K562 (cell line): ENCODE results near the gene DCLK2. TPM values are rescaled to one million over a fixed set of nuclear protein-coding genes. Genes with fewer than 3 reads are reported as not detected.

Experiments
- ATAC-seq: fragments of 200-7000 bp; cut with Tn5 transposase; 3 replicates; pipeline ENCODE4 v1.9.1; 2020; ENCODE audit warnings: moderate library complexity
- BruUV-seq: library from RNA; stranded (reverse); fragments of 400-500 nt; replicated peaks from 2 replicates; lab custom pipeline; 2021; lab: Mats Ljungman, UMichigan
- CTCF ChIA-PET: fragments of 300-600 bp; formaldehyde crosslinking; extraction: SDS; loops from one replicate; lab custom pipeline; 2021; ENCODE audit warnings: low intra/inter-chr PET ratio; lab: Yijun Ruan, JAX
- POLR2A ChIA-PET: fragments of 300-600, 350-650 bp; sonication (Branson Sonifier 250); formaldehyde crosslinking; extraction: SDS; loops from one replicate; lab custom pipeline; 2021; ENCODE audit warnings: antibody characterized with exemption, inconsistent platforms; lab: Yijun Ruan, JAX
- DNase-seq, 4 experiments: peaks; one replicate each; pipeline versions ENCODE4 v3.0.0 to v3.0.0-alpha.2; 2011 to 2018; ENCODE audit warnings: low spot score in 3 of 4, mixed read lengths in 3 of 4; ENCODE audit errors: extremely low read depth in 1 of 4
- FAIRE-seq: peaks from 2 replicates; lab custom pipeline; 2011; peaks lifted over from hg19 to GRCh38; lab: Jason Lieb, UNC
- H2AFZ ChIP-seq: 2 replicates; pipeline ENCODE4 v1.6.0; 2011; ENCODE audit warnings: low read depth, low read length, control low read depth, inconsistent platforms
- H3K27ac ChIP-seq: fragments of 200-600 bp; 3 replicates; pipeline ENCODE4 v1.8.0; 2011; ENCODE audit warnings: low read depth, mild to moderate bottlenecking, control low read depth, inconsistent platforms, low read length, moderate library complexity, mixed read lengths; ENCODE audit errors: extremely low read depth
- H3K27me3 ChIP-seq, 2 experiments: fragments of 300-600 bp in 1 of 2; 2 replicates in 1 of 2; 3 replicates in 1 of 2; pipeline versions ENCODE4 v1.6.0 to v1.8.0; 2011; ENCODE audit warnings: inconsistent platforms in 2 of 2, low read length in 2 of 2, mild to moderate bottlenecking in 1 of 2, mixed read lengths in 1 of 2, moderate library complexity in 1 of 2; ENCODE audit not compliant: control insufficient read depth in 2 of 2, insufficient read depth in 2 of 2
- H3K36me3 ChIP-seq: fragments of 300-600 bp; 3 replicates; pipeline ENCODE4 v1.8.0; 2011; ENCODE audit warnings: mild to moderate bottlenecking, low read length, inconsistent platforms; ENCODE audit not compliant: control insufficient read depth, insufficient read depth
- H3K4me1 ChIP-seq, 2 experiments: fragments of 200-600 bp in 1 of 2; replicated peaks in 1 of 2; 2 replicates in 1 of 2; 3 replicates in 1 of 2; pipeline versions ENCODE4 v1.5.1 to v1.8.0; 2011; ENCODE audit warnings: inconsistent platforms in 2 of 2, low read length in 2 of 2, mild to moderate bottlenecking in 1 of 2, mixed read lengths in 1 of 2, moderate library complexity in 1 of 2; ENCODE audit not compliant: control insufficient read depth in 2 of 2, insufficient read depth in 2 of 2
- H3K4me2 ChIP-seq: 2 replicates; pipeline ENCODE4 v1.6.1; 2011; ENCODE audit warnings: low read length, control low read depth, inconsistent platforms, mixed read lengths; ENCODE audit not compliant: insufficient read depth
- H3K4me3 ChIP-seq: fragments of 200-600 bp; sonication (generic), shearing (Covaris generic); 2 replicates; pipeline ENCODE4 v1.5.1; 2016; ENCODE audit warnings: control low read depth, inconsistent platforms
- H3K79me2 ChIP-seq: fragments of 200-600 bp; 3 replicates; pipeline ENCODE4 v1.8.0; 2011; ENCODE audit warnings: low read length, inconsistent platforms; ENCODE audit not compliant: control insufficient read depth, insufficient read depth
- H3K9ac ChIP-seq, 2 experiments: 2 replicates each; pipeline versions ENCODE4 v1.6.0 to v1.6.1; 2011; ENCODE audit warnings: low read depth in 2 of 2, low read length in 2 of 2, control low read depth in 1 of 2, inconsistent platforms in 1 of 2, mild to moderate bottlenecking in 1 of 2, mixed read lengths in 1 of 2; ENCODE audit not compliant: insufficient read depth in 1 of 2
- H3K9me1 ChIP-seq: one replicate; pipeline ENCODE4 v1.6.0; 2011; ENCODE audit warnings: inconsistent platforms, mild to moderate bottlenecking, low read length, moderate library complexity; ENCODE audit not compliant: control insufficient read depth, insufficient read depth
- H3K9me3 ChIP-seq: replicated peaks from 2 replicates; pipeline ENCODE4 v1.5.1; 2011; ENCODE audit warnings: low read depth, low read length, inconsistent platforms; ENCODE audit not compliant: control insufficient read depth, insufficient read depth
- H4K20me1 ChIP-seq: replicated peaks from 2 replicates; pipeline ENCODE4 v1.6.1; 2011; ENCODE audit warnings: low read length, inconsistent platforms, mixed read lengths; ENCODE audit not compliant: control insufficient read depth, insufficient read depth
- BCL6 ChIP-seq: fragments of 250-450 bp; sonication (Bioruptor Pico); IDR thresholded peaks from 2 replicates; pipeline ENCODE4 v1.4.0; 2020
- BRF1 ChIP-seq: IDR thresholded peaks from 3 replicates; pipeline ENCODE4 v1.6.1; 2011; ENCODE audit warnings: borderline replicate concordance, mild to moderate bottlenecking; ENCODE audit not compliant: insufficient read length; ENCODE audit errors: extremely low read depth
- CCAR2 ChIP-seq: fragments of 200-400 bp; formaldehyde crosslinking; IDR thresholded peaks from 2 replicates; pipeline ENCODE4 v1.6.1; 2017; ENCODE audit warnings: mild to moderate bottlenecking, low read depth, low read length
- HDAC2 ChIP-seq: fragments of 450-650 bp; IDR thresholded peaks from 2 replicates; pipeline ENCODE4 v1.6.1; 2016; ENCODE audit warnings: mild to moderate bottlenecking
- NR1H2 ChIP-seq: sonication (generic); formaldehyde crosslinking; IDR thresholded peaks from 2 replicates; pipeline ENCODE4 v1.4.0; 2020; ENCODE audit warnings: mild to moderate bottlenecking, missing genetic modification reagents
- POLR2B ChIP-seq: fragments of 450-650 bp; IDR thresholded peaks from 2 replicates; pipeline ENCODE4 v1.6.1; 2018; ENCODE audit warnings: low read depth; ENCODE audit not compliant: partially characterized antibody
- PTTG1 ChIP-seq: fragments of 450-650 bp; IDR thresholded peaks from 2 replicates; pipeline ENCODE4 v1.6.1; 2016; ENCODE audit warnings: low read depth, mild to moderate bottlenecking, missing genetic modification characterization, missing compliant biosample characterization
- RBM34 ChIP-seq: fragments of 200-400 bp; formaldehyde crosslinking; IDR thresholded peaks from 2 replicates; pipeline ENCODE4 v1.6.1; 2018; ENCODE audit warnings: low read length, borderline replicate concordance; ENCODE audit not compliant: insufficient read depth
- SMAD4 ChIP-seq: fragments of 250-450 bp; sonication (Bioruptor Pico); conservative IDR thresholded peaks from 2 replicates; pipeline ENCODE4 v1.8.0; 2021; ENCODE audit warnings: inconsistent platforms, mild to moderate bottlenecking, moderate library complexity
- ZNF561 ChIP-seq: fragments of 450-650 bp; formaldehyde crosslinking; conservative IDR thresholded peaks from 2 replicates; pipeline ENCODE4 v1.4.0; 2020; ENCODE audit warnings: mild to moderate bottlenecking, moderate library complexity
- ZNF778 ChIP-seq: fragments of 450-650 bp; formaldehyde crosslinking; IDR thresholded peaks from 2 replicates; pipeline ENCODE4 v1.4.0; 2020; ENCODE audit warnings: mild to moderate bottlenecking, moderate library complexity
- WGBS: fragments of 100-300 bp; shearing (Covaris generic); methylation state at CpG from one replicate; pipeline ENCODE4 v1.1.6; 2016; ENCODE audit warnings: low coverage, mixed read lengths; ENCODE audit not compliant: insufficient coverage; ENCODE audit errors: missing lambda C conversion rate; 5-methylcytosine and 5-hydroxymethylcytosine counted together
- in situ Hi-C: fragments of 300-500 bp; cut with MboI; formaldehyde crosslinking; loops from 4 replicates; pipeline ENCODE4 v1.15.0; 2018; ENCODE audit warnings: inconsistent platforms, mixed read lengths
- intact Hi-C: fragments of 100-400 bp; cut with micrococcal nuclease; formaldehyde crosslinking; loops from 2 replicates; pipeline ENCODE4 v1.14.2; 2022
- polyA plus RNA-seq, 8 experiments: library from polyadenylated mRNA; depleted of rRNA in 4 of 8; stranded (reverse) in 5 of 8; unstranded in 3 of 8; fragments of >200 nt; fragmentation: Nextera tagmentation in 2 of 8; fragmentation: Illumina TruSeq in 1 of 8; extraction: Ambion mirVana in 2 of 8; extraction: Trizol in 1 of 8; gene quantifications; 2 replicates each; pipeline versions ENCODE4 v1.2.1 to v1.2.3, GENCODE V29; 2011 to 2014; ENCODE audit warnings: inconsistent platforms in 1 of 8, missing spikeins in 1 of 8
- total RNA-seq, 7 experiments: library from RNA; depleted of rRNA in 6 of 7; stranded (reverse); fragments of >200 nt in 6 of 7; fragmentation: Illumina TruSeq in 2 of 7; extraction: Trizol in 2 of 7; gene quantifications; 2 replicates each; pipeline versions ENCODE4 v1.2.1 to v1.2.3, GENCODE V29; 2011 to 2021; ENCODE audit warnings: low replicate concordance in 1 of 7
- TF ChIP-seq, protein P1 (sequence below): fragments of 250-450 bp; sonication (Bioruptor Pico); IDR thresholded peaks from 2 replicates; pipeline ENCODE4 v1.8.0; 2022; ENCODE audit warnings: moderate library complexity, mild to moderate bottlenecking, inconsistent platforms
- TF ChIP-seq, protein P2 (sequence below): fragments of 250-450 bp; sonication (Bioruptor Pico); IDR thresholded peaks from 2 replicates; pipeline ENCODE4 v1.4.0; 2020; ENCODE audit warnings: mild to moderate bottlenecking, moderate library complexity, borderline replicate concordance
- TF ChIP-seq, protein P3 (sequence below): sonication (generic); formaldehyde crosslinking; IDR thresholded peaks from 2 replicates; pipeline ENCODE4 v1.8.0; 2022; ENCODE audit warnings: mild to moderate bottlenecking, low read depth, missing genetic modification reagents
- TF ChIP-seq, protein P4 (sequence below): sonication (generic); formaldehyde crosslinking; IDR thresholded peaks from 2 replicates; pipeline ENCODE4 v1.8.1; 2023; ENCODE audit warnings: mild to moderate bottlenecking, missing genetic modification reagents, moderate library complexity

Gene DCLK2
- total and polyA plus RNA-seq, 9 of the 15 experiments (the other 6 are each of a cell fraction or from before 2014, with no cell fraction given), result not detected

DNA sequence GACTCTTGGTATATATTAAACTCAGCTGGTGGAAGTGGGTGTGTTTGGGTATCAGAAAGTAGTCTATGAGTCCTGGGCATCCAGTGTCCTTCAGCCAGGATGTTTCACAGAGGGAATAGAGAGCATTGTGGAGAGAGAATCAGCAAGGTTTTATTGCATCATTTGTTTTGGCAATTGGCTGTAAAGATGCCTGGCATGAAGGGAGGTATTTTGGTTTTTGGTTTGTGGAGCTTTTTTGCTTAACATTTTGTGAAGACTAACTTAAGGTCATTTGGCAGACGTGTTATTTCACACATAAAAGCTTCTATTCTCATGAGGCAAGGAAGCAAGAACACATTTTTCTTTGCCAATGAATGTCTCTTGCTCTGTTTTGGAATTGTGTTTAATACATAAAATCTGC is 71.1 kb downstream of the DCLK2 start:
- no peak overlapping the region for H2AFZ ChIP-seq
- ChIA-PET POLR2A (no interaction called here), CTCF (no interaction called here)
- H3K9ac ChIP-seq, result no peak overlapping the region
- H3K9me3 ChIP-seq, result no peaks in the 10 kb centered on the region
- no peak for ATAC-seq
- intact Hi-C loops (no loop called here), in situ Hi-C loops (no loop called here)
- H3K79me2 ChIP-seq, result no peaks in the 10 kb centered on the region
- H3K4me3 ChIP-seq, result no peak overlapping the region
- no TSS peak for BruUV-seq
- H3K4me1 ChIP-seq, result no peaks in the 10 kb centered on the region
- no peaks in the 10 kb centered on the region for H3K36me3 ChIP-seq
- H4K20me1 ChIP-seq, result no peaks in the 10 kb centered on the region
- FAIRE-seq, result no peak
- TF ChIP-seq HDAC2 (no peak), BCL6 (CRISPR knock-in tag) (no peak), RBM34 (no peak), CCAR2 (no peak), BRF1 (no peak), POLR2B (no peak), ZNF778 (CRISPR knock-in tag) (no peak), NR1H2 (no peak), PTTG1 (tag) (no peak), ZNF561 (CRISPR knock-in tag) (no peak), SMAD4 (CRISPR knock-in tag) (no peak)
- TF ChIP-seq, protein P1, sequence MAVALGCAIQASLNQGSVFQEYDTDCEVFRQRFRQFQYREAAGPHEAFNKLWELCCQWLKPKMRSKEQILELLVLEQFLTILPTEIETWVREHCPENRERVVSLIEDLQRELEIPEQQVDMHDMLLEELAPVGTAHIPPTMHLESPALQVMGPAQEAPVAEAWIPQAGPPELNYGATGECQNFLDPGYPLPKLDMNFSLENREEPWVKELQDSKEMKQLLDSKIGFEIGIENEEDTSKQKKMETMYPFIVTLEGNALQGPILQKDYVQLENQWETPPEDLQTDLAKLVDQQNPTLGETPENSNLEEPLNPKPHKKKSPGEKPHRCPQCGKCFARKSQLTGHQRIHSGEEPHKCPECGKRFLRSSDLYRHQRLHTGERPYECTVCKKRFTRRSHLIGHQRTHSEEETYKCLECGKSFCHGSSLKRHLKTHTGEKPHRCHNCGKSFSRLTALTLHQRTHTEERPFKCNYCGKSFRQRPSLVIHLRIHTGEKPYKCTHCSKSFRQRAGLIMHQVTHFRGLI (CRISPR knock-in tag), result no peak
- TF ChIP-seq, protein P2, sequence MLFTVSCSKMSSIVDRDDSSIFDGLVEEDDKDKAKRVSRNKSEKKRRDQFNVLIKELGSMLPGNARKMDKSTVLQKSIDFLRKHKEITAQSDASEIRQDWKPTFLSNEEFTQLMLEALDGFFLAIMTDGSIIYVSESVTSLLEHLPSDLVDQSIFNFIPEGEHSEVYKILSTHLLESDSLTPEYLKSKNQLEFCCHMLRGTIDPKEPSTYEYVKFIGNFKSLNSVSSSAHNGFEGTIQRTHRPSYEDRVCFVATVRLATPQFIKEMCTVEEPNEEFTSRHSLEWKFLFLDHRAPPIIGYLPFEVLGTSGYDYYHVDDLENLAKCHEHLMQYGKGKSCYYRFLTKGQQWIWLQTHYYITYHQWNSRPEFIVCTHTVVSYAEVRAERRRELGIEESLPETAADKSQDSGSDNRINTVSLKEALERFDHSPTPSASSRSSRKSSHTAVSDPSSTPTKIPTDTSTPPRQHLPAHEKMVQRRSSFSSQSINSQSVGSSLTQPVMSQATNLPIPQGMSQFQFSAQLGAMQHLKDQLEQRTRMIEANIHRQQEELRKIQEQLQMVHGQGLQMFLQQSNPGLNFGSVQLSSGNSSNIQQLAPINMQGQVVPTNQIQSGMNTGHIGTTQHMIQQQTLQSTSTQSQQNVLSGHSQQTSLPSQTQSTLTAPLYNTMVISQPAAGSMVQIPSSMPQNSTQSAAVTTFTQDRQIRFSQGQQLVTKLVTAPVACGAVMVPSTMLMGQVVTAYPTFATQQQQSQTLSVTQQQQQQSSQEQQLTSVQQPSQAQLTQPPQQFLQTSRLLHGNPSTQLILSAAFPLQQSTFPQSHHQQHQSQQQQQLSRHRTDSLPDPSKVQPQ (CRISPR knock-in tag), result no peak
- TF ChIP-seq, protein P3, sequence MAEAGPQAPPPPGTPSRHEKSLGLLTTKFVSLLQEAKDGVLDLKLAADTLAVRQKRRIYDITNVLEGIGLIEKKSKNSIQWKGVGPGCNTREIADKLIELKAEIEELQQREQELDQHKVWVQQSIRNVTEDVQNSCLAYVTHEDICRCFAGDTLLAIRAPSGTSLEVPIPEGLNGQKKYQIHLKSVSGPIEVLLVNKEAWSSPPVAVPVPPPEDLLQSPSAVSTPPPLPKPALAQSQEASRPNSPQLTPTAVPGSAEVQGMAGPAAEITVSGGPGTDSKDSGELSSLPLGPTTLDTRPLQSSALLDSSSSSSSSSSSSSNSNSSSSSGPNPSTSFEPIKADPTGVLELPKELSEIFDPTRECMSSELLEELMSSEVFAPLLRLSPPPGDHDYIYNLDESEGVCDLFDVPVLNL (CRISPR knock-in tag), result no peak
- TF ChIP-seq, protein P4, sequence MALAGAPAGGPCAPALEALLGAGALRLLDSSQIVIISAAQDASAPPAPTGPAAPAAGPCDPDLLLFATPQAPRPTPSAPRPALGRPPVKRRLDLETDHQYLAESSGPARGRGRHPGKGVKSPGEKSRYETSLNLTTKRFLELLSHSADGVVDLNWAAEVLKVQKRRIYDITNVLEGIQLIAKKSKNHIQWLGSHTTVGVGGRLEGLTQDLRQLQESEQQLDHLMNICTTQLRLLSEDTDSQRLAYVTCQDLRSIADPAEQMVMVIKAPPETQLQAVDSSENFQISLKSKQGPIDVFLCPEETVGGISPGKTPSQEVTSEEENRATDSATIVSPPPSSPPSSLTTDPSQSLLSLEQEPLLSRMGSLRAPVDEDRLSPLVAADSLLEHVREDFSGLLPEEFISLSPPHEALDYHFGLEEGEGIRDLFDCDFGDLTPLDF (CRISPR knock-in tag), result no peak
- WGBS, result 0% methylated on average over 1 of the region's 1 CpG
- no peaks in the 10 kb centered on the region for H3K27me3 ChIP-seq
- no peak for DNase-seq
- H3K27ac ChIP-seq, result no peak overlapping the region
- H3K9me1 ChIP-seq, result no peaks in the 10 kb centered on the region
- H3K4me2 ChIP-seq, result no peak overlapping the region
